ENCODE data around the gene PTGIS. TPM values are rescaled to one million over a fixed set of nuclear protein-coding genes. Genes with fewer than 3 reads are reported as not detected.

PTGIS gene
- total and polyA plus RNA-seq, 2 donors (not counting 3 experiments of a cell fraction or from before 2014, with no cell fraction given): 6.2 to 11.8 TPM

GRCh38 chr20:49569411-49570115 lies 1.6 kb upstream of the PTGIS start:
- CTCF ChIA-PET: interaction anchor here (1.0 to 3.9 kb wide), 10 partner anchors 10 to 277 kb away, joined by 3 to 26 read pairs (median 4); no protein-coding TSS in a partner anchor
- H2AFZ ChIP-seq (ENCODE audit: low read depth, low read length): no peak overlapping the region
- no peaks in the 10 kb centered on the region for H3K27me3 ChIP-seq (ENCODE audit: control insufficient read depth in 2 of 2, insufficient read depth in 2 of 2, low read length in 2 of 2)
- FAIRE-seq: no peak
- dilution Hi-C loops (cut with MboI; ENCODE audit: extremely low pct_ligation_motif_present, low sequenced_read_pairs) (no loop called here), intact Hi-C loops (cut with micrococcal nuclease) (loop anchor here (10.0 kb wide), 1 partner anchor 465 kb away; no protein-coding TSS in a partner anchor)
- H3K9me1 ChIP-seq (replicated peaks; ENCODE audit: control insufficient read depth, extremely low read depth, insufficient read depth, low read length): no peaks in the 10 kb centered on the region
- H3K79me2 ChIP-seq (ENCODE audit: control insufficient read depth, insufficient read depth, low read length): no peaks in the 10 kb centered on the region
- peaks cover 19% of the 10 kb centered on the region for H3K4me1 ChIP-seq (ENCODE audit: control insufficient read depth, extremely low read depth, insufficient read depth, low read length)
- no peak overlapping the region for H3K27ac ChIP-seq (ENCODE audit: insufficient read depth, low read depth, low read length)
- no peak overlapping the region for H3K4me3 ChIP-seq (replicated peaks in 1 of 3; ENCODE audit: insufficient read depth in 1 of 3, low read depth in 1 of 3, low read length in 3 of 3)
- no peaks in the 10 kb centered on the region for H3K9me3 ChIP-seq (replicated peaks; ENCODE audit: control insufficient read depth, insufficient read depth, low read length)
- no TSS peak for BruUV-seq (replicated peaks)
- H4K20me1 ChIP-seq (replicated peaks; ENCODE audit: control insufficient read depth, extremely low read depth, insufficient read depth, low read length): no peaks in the 10 kb centered on the region
- DNase-seq (ENCODE audit: low read depth, low spot score): no peak
- TF ChIP-seq POLR2A (IDR thresholded peaks at IDR 0.05; ENCODE audit: low read depth, low read length) (no peak), EZH2 (IDR thresholded peaks at IDR 0.05; ENCODE audit: borderline replicate concordance, low read depth, low read length, severe bottlenecking) (no peak), FOS (IDR thresholded peaks at IDR 0.05; ENCODE audit: borderline replicate concordance, insufficient read depth, low read length) (no peak), MAX (IDR thresholded peaks at IDR 0.05; ENCODE audit: insufficient read depth, insufficient read length) (no peak), POLR2AphosphoS5 (IDR thresholded peaks at IDR 0.05; ENCODE audit: insufficient read depth, low read depth, low read length) (no peak), JUN (IDR thresholded peaks at IDR 0.05; ENCODE audit: borderline replicate concordance, insufficient read depth, insufficient read length, low read depth) (no peak), MYC (IDR thresholded peaks at IDR 0.05; ENCODE audit: low read depth, low read length) (no peak), CTCF (IDR thresholded peaks at IDR 0.05; ENCODE audit: extremely low read depth in 1 of 2, insufficient read depth in 1 of 2, low read depth in 1 of 2, low read length in 2 of 2) (no peak), GATA2 (IDR thresholded peaks at IDR 0.05; ENCODE audit: insufficient read depth, insufficient read length, low read depth, low read length) (no peak)
- H3K9ac ChIP-seq (replicated peaks; ENCODE audit: extremely low read depth, insufficient read depth, low read length): no peak overlapping the region
- H3K36me3 ChIP-seq (ENCODE audit: control insufficient read depth in 2 of 2, extremely low read depth in 1 of 2, insufficient read depth in 2 of 2, low read length in 2 of 2): no peaks in the 10 kb centered on the region
- H3K4me2 ChIP-seq (ENCODE audit: insufficient read depth, low read length): no peak overlapping the region
- POLR2A ChIA-PET: interaction anchor here (0.7 kb wide), 1 partner anchor 27 kb away, joined by 3 read pairs; no protein-coding TSS in a partner anchor
